HCEC 1CT (cell line): ENCODE data around the gene PLCH1.

Experiments used
- DNase-seq: peaks from one replicate; pipeline ENCODE4 v3.0.0-alpha.2; 2017

The PLCH1 gene

GRCh38 chr3:155519078-155519477, 225.8 kb downstream of the PLCH1 start:
- no peak for DNase-seq

GRCh38 chr3:155517903-155518302, 227.0 kb downstream of the PLCH1 start:
- DNase-seq: peak; percentile 24

- no peak for DNase-seq
Observed at GRCh38 chr3:155516439-155516838, 228.4 kb downstream of the PLCH1 start.

GRCh38 chr3:155512867-155513261, 232.0 kb downstream of the PLCH1 start:
- DNase-seq: no peak

- no peak for DNase-seq
Observed at GRCh38 chr3:155512175-155512866, 232.6 kb downstream of the PLCH1 start.

- DNase-seq: no peak
Observed at GRCh38 chr3:155504682-155505081, 240.2 kb downstream of the PLCH1 start.

- peak; percentile 23 for DNase-seq
Observed at GRCh38 chr3:155502630-155503029, 242.2 kb downstream of the PLCH1 start.

- DNase-seq: peak; percentile 22
Observed at GRCh38 chr3:155500194-155500818, 244.6 kb downstream of the PLCH1 start.

GRCh38 chr3:155497930-155498647, 246.8 kb downstream of the PLCH1 start:
- peak; percentile 93 for DNase-seq

GRCh38 chr3:155496206-155496605, 248.7 kb downstream of the PLCH1 start:
- DNase-seq: no peak

- DNase-seq: no peak
Observed at GRCh38 chr3:155495387-155495786, 249.5 kb downstream of the PLCH1 start.

GRCh38 chr3:155494332-155494731, 250.5 kb downstream of the PLCH1 start:
- DNase-seq: no peak

- DNase-seq: no peak
Observed at GRCh38 chr3:155492841-155493240, 252.0 kb downstream of the PLCH1 start.

- no peak for DNase-seq
Observed at GRCh38 chr3:155491696-155492095, 253.2 kb downstream of the PLCH1 start.

- no peak for DNase-seq
Observed at GRCh38 chr3:155488671-155489070, 256.2 kb downstream of the PLCH1 start.

GRCh38 chr3:155485897-155486296, 259.0 kb downstream of the PLCH1 start:
- DNase-seq: no peak

- DNase-seq: no peak
Observed at GRCh38 chr3:155481591-155481990, 263.3 kb downstream of the PLCH1 start.

GRCh38 chr3:155481089-155481488, 263.8 kb downstream of the PLCH1 start:
- no peak for DNase-seq

GRCh38 chr3:155465664-155466063, 279.2 kb downstream of the PLCH1 start:
- DNase-seq: no peak

GRCh38 chr3:155462672-155463071, 282.2 kb downstream of the PLCH1 start:
- DNase-seq: no peak

- DNase-seq: no peak
Observed at GRCh38 chr3:155457591-155457990, 287.3 kb downstream of the PLCH1 start.

- DNase-seq: no peak
Observed at GRCh38 chr3:155455765-155456164, 289.1 kb downstream of the PLCH1 start.

- DNase-seq: no peak
Observed at GRCh38 chr3:155453512-155453911, 291.4 kb downstream of the PLCH1 start.

- no peak for DNase-seq
Observed at GRCh38 chr3:155449613-155450267, 295.1 kb downstream of the PLCH1 start.
